ENCODE measurements around the gene SYNE4.

Gene SYNE4, protein sequence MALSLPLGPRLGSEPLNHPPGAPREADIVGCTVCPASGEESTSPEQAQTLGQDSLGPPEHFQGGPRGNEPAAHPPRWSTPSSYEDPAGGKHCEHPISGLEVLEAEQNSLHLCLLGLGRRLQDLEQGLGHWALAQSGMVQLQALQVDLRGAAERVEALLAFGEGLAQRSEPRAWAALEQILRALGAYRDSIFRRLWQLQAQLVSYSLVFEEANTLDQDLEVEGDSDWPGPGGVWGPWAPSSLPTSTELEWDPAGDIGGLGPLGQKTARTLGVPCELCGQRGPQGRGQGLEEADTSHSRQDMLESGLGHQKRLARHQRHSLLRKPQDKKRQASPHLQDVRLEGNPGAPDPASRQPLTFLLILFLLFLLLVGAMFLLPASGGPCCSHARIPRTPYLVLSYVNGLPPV

DNA sequence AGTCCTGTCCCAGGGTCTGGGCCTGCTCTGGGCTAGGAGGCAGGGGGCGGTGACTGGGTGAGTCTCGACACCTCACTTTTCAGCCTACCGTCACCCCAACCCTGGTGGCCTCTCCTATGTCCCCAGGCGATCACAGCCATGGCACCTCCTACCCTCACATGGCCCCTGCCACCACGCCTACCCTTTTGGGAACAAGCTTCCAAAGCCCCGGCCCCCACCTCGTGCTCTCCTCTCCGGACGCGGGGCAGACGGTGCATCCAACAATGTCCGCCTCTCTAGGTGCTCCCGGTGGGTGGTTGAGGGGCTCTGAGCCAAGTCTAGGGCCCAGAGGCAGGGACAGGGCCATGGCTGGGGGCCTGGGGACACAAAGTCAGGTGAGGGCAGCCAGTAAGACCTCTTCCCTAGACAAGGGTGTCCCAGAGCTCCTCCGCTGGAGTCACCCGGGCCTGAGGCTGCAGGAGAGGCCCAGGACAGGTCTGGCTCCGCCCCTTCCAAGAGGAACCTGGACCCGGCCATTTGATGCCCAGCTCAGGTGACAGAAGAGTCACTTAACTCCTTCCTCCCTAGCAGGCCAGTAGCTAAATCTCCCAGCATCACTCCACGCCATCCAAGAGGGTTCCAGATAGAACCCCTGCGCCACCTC lies at the start of gene SYNE4:
Gene SYNE4, minus strand, starts transcription at position 478 of the 643 bp plus-strand sequence. Its CDS starts 132 bp downstream, at position 346.
- H3K9ac ChIP-seq (ENCODE audit: low read length) = peak within 1 kb of the TSS; percentile 25
- no peaks in the 10 kb centered on the region for H3K27me3 ChIP-seq (ENCODE audit: control insufficient read depth, insufficient read depth, low read length)
- H3K27ac ChIP-seq (ENCODE audit: low read depth, low read length) = no peak within 1 kb of the TSS
- no peaks in the 10 kb centered on the region for H3K36me3 ChIP-seq (ENCODE audit: control insufficient read depth, insufficient read depth, low read length)
- no peaks in the 10 kb centered on the region for H3K9me3 ChIP-seq (ENCODE audit: control insufficient read depth, insufficient read depth, low read depth, low read length)
- H3K4me1 ChIP-seq (ENCODE audit: control insufficient read depth, insufficient read depth, low read length) = peaks cover 11% of the 10 kb centered on the region
- peak within 1 kb of the TSS; percentile 53 for H3K4me3 ChIP-seq (ENCODE audit: low read depth, low read length)

DNA sequence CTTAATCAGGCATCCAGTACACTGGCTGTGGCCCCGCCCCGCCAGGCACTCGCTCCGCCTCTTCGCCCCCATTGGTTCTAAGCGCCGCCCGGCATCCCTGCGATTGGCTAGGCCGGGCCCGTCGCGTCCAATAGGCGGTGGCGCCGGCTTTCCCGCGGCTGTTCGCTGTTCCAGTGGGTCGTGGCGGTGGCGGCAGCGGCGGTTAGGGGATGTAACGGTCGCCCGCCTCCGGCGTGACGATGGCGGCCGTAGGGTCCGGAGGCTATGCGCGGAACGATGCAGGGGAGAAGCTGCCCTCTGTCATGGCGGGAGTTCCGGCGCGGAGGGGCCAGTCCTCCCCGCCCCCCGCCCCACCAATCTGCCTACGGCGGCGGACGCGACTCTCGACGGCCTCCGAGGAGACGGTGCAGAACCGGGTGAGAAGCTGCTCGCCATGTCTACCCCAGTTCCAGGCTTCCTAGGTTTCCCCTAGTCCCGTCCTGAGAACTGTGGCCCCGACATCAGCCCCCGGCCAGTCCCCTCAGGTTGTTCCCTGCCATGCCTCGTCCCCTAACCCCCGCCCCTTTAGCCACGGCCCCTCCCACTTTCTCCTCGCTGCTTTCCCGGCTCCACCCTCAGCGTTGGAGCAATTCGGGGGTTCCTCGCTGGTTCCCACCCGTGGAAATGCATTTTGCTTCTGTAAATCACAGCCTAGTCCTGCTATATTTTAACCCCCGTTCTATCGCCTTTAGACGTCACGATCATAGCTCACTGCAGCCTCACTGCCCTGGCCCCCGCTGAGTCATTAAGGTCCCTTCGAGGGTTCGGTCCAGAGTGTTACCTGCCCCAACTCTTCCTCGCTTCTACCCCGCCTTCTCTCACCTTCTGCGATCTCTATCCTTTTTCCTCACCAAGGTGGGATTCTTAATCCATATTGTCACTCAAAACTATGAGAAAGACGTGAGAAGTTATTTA lies 46.4 kb upstream of the SYNE4 start, which contains the start of gene WDR62:
Gene WDR62, plus strand, starts transcription at position 165 of the 954 bp plus-strand sequence. Its CDS starts 75 bp downstream, at position 240.
- peak within 1 kb of the TSS; percentile 86 for H3K9ac ChIP-seq (ENCODE audit: low read length)

DNA sequence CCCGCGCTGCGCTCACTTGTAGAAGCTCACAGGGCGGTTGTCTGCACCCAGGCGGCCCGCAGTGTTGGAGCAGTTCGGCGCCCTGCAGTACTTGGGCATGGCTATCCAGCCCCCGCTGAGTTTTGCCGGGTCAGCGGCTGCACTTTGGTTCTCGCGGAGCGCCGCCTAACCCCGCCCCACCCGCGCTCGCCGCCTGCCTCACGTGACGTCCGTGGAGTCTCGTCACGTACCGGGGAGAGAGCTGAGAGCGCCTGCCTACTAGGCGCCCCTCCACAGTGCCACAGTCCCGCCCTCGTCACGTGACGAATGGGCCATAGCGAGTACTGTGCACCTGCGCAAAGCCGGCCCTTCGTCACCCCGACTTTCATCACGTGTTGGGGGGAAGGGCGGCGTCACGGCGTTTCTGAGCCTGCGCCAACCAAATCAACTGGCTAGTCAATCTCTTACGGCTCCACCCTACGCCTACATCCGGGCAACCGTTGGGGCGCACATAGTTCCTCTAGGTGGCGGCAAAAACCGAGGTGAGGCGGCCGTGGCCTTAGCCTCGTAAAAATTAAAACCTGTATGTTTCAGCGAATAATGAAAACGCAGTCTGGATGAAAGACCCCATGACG lies 45.6 kb upstream of the SYNE4 start, which contains the start of gene THAP8:
Gene THAP8, minus strand, starts transcription at position 167 of the 614 bp plus-strand sequence. Its CDS starts 68 bp downstream, at position 99.
- peaks cover 14% of the 10 kb centered on the region for H3K36me3 ChIP-seq (ENCODE audit: control insufficient read depth, insufficient read depth, low read length)
- H3K9me3 ChIP-seq (ENCODE audit: control insufficient read depth, insufficient read depth, low read depth, low read length) = no peaks in the 10 kb centered on the region
- H3K4me1 ChIP-seq (ENCODE audit: control insufficient read depth, insufficient read depth, low read length) = peaks cover 6% of the 10 kb centered on the region
- peak within 1 kb of the TSS; percentile 86 for H3K9ac ChIP-seq (ENCODE audit: low read length)
- peak within 1 kb of the TSS; percentile 97 for H3K4me3 ChIP-seq (ENCODE audit: low read depth, low read length)
- H3K27ac ChIP-seq (ENCODE audit: low read depth, low read length) = peak within 1 kb of the TSS; percentile 71
- H3K27me3 ChIP-seq (ENCODE audit: control insufficient read depth, insufficient read depth, low read length) = no peaks in the 10 kb centered on the region

More for the DNA sequence above, 46.4 kb upstream of the SYNE4 start, which contains the start of gene WDR62:
- H3K9me3 ChIP-seq (ENCODE audit: control insufficient read depth, insufficient read depth, low read depth, low read length) = no peaks in the 10 kb centered on the region
- peaks cover 6% of the 10 kb centered on the region for H3K4me1 ChIP-seq (ENCODE audit: control insufficient read depth, insufficient read depth, low read length)
- H3K27me3 ChIP-seq (ENCODE audit: control insufficient read depth, insufficient read depth, low read length) = no peaks in the 10 kb centered on the region
- H3K27ac ChIP-seq (ENCODE audit: low read depth, low read length) = peak within 1 kb of the TSS; percentile 71
- peaks cover 22% of the 10 kb centered on the region for H3K36me3 ChIP-seq (ENCODE audit: control insufficient read depth, insufficient read depth, low read length)
- H3K4me3 ChIP-seq (ENCODE audit: low read depth, low read length) = peak within 1 kb of the TSS; percentile 97

DNA sequence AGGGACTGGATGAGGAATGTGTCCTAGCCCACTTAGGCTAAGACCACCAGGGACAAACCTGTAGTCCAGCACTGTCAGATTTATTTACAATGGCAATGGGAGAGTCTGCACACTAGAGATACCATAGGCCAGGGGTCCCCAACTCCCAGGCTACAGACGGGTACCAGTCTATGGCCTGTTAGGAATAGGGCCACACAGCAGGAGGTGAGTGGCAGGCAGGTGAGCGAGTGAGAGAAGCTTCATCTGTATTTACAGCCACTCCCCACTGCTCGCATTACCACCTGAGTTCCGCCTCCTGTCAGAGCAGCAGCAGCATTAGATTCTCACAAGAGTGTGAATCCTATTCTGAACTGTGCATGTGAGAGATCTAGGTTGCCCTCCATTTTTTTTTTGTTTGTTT lies 43.0 kb upstream of the SYNE4 start:
- H3K27ac ChIP-seq (ENCODE audit: low read depth, low read length) = no peak overlapping the region
- H3K9me3 ChIP-seq (ENCODE audit: control insufficient read depth, insufficient read depth, low read depth, low read length) = no peaks in the 10 kb centered on the region
- H3K27me3 ChIP-seq (ENCODE audit: control insufficient read depth, insufficient read depth, low read length) = no peaks in the 10 kb centered on the region
- H3K4me1 ChIP-seq (ENCODE audit: control insufficient read depth, insufficient read depth, low read length) = peaks cover 6% of the 10 kb centered on the region
- H3K36me3 ChIP-seq (ENCODE audit: control insufficient read depth, insufficient read depth, low read length) = no peaks in the 10 kb centered on the region
- H3K4me3 ChIP-seq (ENCODE audit: low read depth, low read length) = no peak overlapping the region
- H3K9ac ChIP-seq (ENCODE audit: low read length) = no peak overlapping the region

DNA sequence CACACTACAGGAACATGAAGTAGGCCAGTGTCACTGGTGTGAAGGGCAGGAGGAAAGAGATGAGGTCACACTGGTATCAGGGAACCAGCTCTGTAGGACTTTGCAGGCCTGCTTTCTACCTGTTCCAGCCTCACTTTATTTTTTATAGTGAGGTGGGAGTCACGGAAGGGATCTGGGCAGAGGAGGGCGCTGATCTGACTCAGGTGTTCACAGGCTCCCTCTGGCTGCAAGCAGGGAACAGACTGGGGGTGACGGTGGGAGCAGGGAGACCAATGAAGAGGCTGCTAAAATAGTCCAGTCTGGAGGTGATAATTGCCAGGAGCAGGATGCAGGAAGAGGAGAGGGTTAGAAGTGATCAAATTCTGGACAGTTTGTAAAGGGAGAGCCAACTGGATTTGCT lies 42.6 kb upstream of the SYNE4 start:
- Histone ChIP-seq H3K27me3 (ENCODE audit: control insufficient read depth, insufficient read depth, low read length) (no peaks in the 10 kb centered on the region), H3K27ac (ENCODE audit: low read depth, low read length) (no peak overlapping the region), H3K9ac (ENCODE audit: low read length) (no peak overlapping the region), H3K9me3 (ENCODE audit: control insufficient read depth, insufficient read depth, low read depth, low read length) (no peaks in the 10 kb centered on the region), H3K36me3 (ENCODE audit: control insufficient read depth, insufficient read depth, low read length) (no peaks in the 10 kb centered on the region), H3K4me3 (ENCODE audit: low read depth, low read length) (no peak overlapping the region), H3K4me1 (ENCODE audit: control insufficient read depth, insufficient read depth, low read length) (peaks cover 6% of the 10 kb centered on the region)

DNA sequence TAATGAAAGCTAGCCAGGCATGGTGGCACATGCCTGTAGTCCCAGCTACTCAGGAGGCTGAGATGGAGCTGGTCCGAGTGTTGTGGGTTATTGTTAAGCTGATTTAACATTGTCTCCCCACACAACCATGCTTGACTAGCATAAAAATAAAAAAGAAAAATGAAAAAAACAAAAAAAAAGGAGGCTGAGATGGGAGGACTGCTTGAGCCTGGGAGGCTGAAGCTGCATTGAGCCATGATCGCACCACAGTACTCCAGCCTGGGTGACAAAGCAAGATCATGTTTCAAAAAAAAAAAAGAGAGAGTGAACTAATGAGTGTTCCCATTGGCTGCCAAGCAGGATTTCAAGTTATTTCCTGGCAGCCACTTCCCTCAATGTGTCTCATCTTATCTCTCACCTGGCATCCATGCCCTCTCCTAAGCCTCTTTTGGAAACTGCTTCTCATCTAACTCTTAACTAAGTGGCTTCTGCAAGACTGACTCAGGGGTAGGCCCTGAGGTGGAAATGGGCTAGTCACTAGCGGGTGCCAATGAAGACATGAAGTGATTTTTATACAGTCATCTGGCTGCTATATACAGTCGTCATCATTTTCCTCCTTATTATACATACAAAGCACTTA lies 40.6 kb upstream of the SYNE4 start:
- no peaks in the 10 kb centered on the region for H3K9me3 ChIP-seq (ENCODE audit: control insufficient read depth, insufficient read depth, low read depth, low read length)
- no peak overlapping the region for H3K9ac ChIP-seq (ENCODE audit: low read length)
- H3K36me3 ChIP-seq (ENCODE audit: control insufficient read depth, insufficient read depth, low read length) = peaks cover 2% of the 10 kb centered on the region; the same call in 1 of the 2 replicates
- no peaks in the 10 kb centered on the region for H3K27me3 ChIP-seq (ENCODE audit: control insufficient read depth, insufficient read depth, low read length)
- peaks cover 6% of the 10 kb centered on the region for H3K4me1 ChIP-seq (ENCODE audit: control insufficient read depth, insufficient read depth, low read length)
- no peak overlapping the region for H3K4me3 ChIP-seq (ENCODE audit: low read depth, low read length)
- H3K27ac ChIP-seq (ENCODE audit: low read depth, low read length) = no peak overlapping the region

DNA sequence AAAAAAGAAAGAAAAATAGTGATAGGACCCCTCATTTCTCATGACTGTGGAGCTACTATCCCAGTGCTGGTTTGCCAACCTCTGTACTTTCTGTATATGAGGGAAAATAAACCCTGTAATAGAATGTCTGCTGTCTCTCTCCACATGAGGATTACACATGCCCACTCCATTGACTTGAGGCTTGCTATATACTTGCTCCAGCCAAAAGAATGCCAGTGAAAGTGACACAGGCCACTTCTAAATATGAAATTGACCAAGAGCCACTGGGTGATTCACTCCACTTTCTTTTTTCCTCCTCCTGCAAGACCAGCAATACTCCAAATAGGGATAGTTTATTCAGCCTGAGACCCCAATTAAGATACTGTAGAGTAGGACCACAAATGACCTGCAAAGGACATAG lies 39.2 kb upstream of the SYNE4 start:
- H3K36me3 ChIP-seq (ENCODE audit: control insufficient read depth, insufficient read depth, low read length) = peaks cover 2% of the 10 kb centered on the region; the same call in 1 of the 2 replicates
- H3K4me1 ChIP-seq (ENCODE audit: control insufficient read depth, insufficient read depth, low read length) = peaks cover 6% of the 10 kb centered on the region
- H3K4me3 ChIP-seq (ENCODE audit: low read depth, low read length) = no peak overlapping the region
- no peak overlapping the region for H3K27ac ChIP-seq (ENCODE audit: low read depth, low read length)
- H3K9ac ChIP-seq (ENCODE audit: low read length) = no peak overlapping the region
- no peaks in the 10 kb centered on the region for H3K9me3 ChIP-seq (ENCODE audit: control insufficient read depth, insufficient read depth, low read depth, low read length)
- no peaks in the 10 kb centered on the region for H3K27me3 ChIP-seq (ENCODE audit: control insufficient read depth, insufficient read depth, low read length)

DNA sequence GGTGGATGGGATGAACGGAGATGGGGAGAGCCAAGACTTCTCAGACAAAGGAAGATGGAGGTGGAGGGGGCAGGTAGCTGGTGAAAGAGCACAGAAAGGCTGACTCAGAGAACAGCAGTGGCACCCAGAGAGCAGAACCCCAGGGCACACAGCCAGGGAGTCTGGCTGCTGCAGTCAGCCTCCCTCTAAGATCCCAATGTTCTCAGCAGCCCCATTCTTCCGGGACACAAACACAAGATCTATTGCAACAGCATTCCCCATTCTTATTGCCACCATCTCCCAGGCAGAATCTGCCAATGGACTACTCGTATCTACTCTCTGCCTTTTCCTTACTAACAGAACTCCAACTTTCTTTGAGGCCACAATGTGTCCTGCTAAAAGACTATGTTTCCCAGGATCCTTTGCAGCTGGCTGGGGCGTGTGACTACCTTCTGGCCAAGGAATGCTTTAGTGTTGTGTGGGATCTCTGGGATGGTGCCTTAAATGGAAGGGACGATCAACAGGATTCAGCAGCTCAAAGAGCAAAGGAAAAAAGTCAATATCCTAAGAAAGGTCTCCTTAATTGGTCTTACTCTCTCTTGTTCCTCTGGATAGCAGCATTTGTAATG lies 37.9 kb upstream of the SYNE4 start:
- no peaks in the 10 kb centered on the region for H3K9me3 ChIP-seq (ENCODE audit: control insufficient read depth, insufficient read depth, low read depth, low read length)
- H3K27ac ChIP-seq (ENCODE audit: low read depth, low read length) = no peak overlapping the region
- H3K36me3 ChIP-seq (ENCODE audit: control insufficient read depth, insufficient read depth, low read length) = peaks cover 2% of the 10 kb centered on the region; the same call in 1 of the 2 replicates

DNA sequence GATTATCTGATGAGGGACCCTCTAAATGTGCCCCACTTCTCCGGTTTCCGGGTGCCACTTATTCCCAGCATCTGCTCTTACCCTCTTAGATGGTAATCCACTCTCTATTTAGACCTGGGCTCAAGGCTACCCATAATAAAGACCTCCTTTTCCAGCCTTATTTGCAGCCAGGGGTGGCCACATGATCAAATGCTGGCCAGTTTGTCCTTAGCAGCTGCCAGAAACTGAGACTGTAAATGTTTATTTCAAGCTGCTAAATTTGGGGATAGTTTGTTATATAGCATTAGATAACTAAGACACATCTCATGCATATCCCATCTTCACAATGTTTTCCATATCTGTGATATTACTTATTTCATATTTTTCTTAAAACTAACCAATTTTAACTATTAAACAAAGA lies 35.3 kb upstream of the SYNE4 start:
- Histone ChIP-seq H3K27ac (ENCODE audit: low read depth, low read length) (no peak overlapping the region), H3K9ac (ENCODE audit: low read length) (no peak overlapping the region)

More for the DNA sequence above, 37.9 kb upstream of the SYNE4 start:
- Histone ChIP-seq H3K4me3 (ENCODE audit: low read depth, low read length) (no peak overlapping the region), H3K27me3 (ENCODE audit: control insufficient read depth, insufficient read depth, low read length) (no peaks in the 10 kb centered on the region), H3K9ac (ENCODE audit: low read length) (no peak overlapping the region), H3K4me1 (ENCODE audit: control insufficient read depth, insufficient read depth, low read length) (peaks cover 12% of the 10 kb centered on the region)

More for the DNA sequence above, 35.3 kb upstream of the SYNE4 start:
- Histone ChIP-seq H3K9me3 (ENCODE audit: control insufficient read depth, insufficient read depth, low read depth, low read length) (no peaks in the 10 kb centered on the region), H3K27me3 (ENCODE audit: control insufficient read depth, insufficient read depth, low read length) (no peaks in the 10 kb centered on the region), H3K4me3 (ENCODE audit: low read depth, low read length) (no peak overlapping the region), H3K36me3 (ENCODE audit: control insufficient read depth, insufficient read depth, low read length) (peaks cover 2% of the 10 kb centered on the region; the same call in 1 of the 2 replicates), H3K4me1 (ENCODE audit: control insufficient read depth, insufficient read depth, low read length) (peaks cover 9% of the 10 kb centered on the region; the same call in 1 of the 2 replicates)
